Activated naive CD4-positive, alpha-beta T cell treated with anti-CD3 and anti-CD28 coated beads for 36 hours (primary cell): ENCODE data around the gene PTPRCAP. TPM values are rescaled to one million over a fixed set of nuclear protein-coding genes. Genes with fewer than 3 reads are reported as not detected.

ENCODE experiments used
- CTCF ChIA-PET: fragments of 350-600 bp; sonication (Branson Sonifier 250); formaldehyde crosslinking; loops from one replicate; lab custom pipeline; 2021; ENCODE audit warnings: antibody characterized with exemption; lab: Charles Lee
- DNase-seq: peaks from one replicate; pipeline ENCODE4 v3.0.0-alpha.2; 2020
- H3K27ac Mint-ChIP-seq: one replicate; pipeline ENCODE4 v1.8.0; 2021; ENCODE audit warnings: mild to moderate bottlenecking, mixed read lengths
- H3K27me3 Mint-ChIP-seq: one replicate; pipeline ENCODE4 v1.8.0; 2021; ENCODE audit warnings: low read depth, mixed read lengths
- H3K36me3 Mint-ChIP-seq: one replicate; pipeline ENCODE4 v1.8.0; 2021; ENCODE audit warnings: low read depth, mixed read lengths
- H3K4me1 Mint-ChIP-seq: one replicate; pipeline ENCODE4 v1.8.0; 2021; ENCODE audit warnings: low read depth, mixed read lengths
- H3K4me3 Mint-ChIP-seq: one replicate; pipeline ENCODE4 v1.8.0; 2021; ENCODE audit warnings: mild to moderate bottlenecking, moderate library complexity, mixed read lengths
- H3K9me3 Mint-ChIP-seq: one replicate; pipeline ENCODE4 v1.8.0; 2021; ENCODE audit warnings: mixed read lengths
- intact Hi-C: fragments of 100-400 bp; cut with micrococcal nuclease; formaldehyde crosslinking; loops from one replicate; pipeline ENCODE4 v1.15.1; 2023
- total RNA-seq, 2 experiments: library from RNA; stranded (reverse); gene quantifications; one replicate each; pipeline ENCODE4 v1.2.3, GENCODE V29; 2021

PTPRCAP gene
- total RNA-seq, 2 experiments from 2014 or later = 56.8 to 62.4 TPM

- CTCF ChIA-PET = interaction anchor here (1.2 to 1.5 kb wide), 2 partner anchors 10 to 36 kb away, joined by 3 to 6 read pairs; no protein-coding TSS in a partner anchor
- peaks cover 56% of the 10 kb centered on the region for H3K4me1 Mint-ChIP-seq
- intact Hi-C loops = no loop called here
- no peak overlapping the region for H3K4me3 Mint-ChIP-seq
- no peak overlapping the region for H3K27ac Mint-ChIP-seq
- no peaks in the 10 kb centered on the region for H3K36me3 Mint-ChIP-seq
- H3K27me3 Mint-ChIP-seq = no peaks in the 10 kb centered on the region
- no peak for DNase-seq
- no peaks in the 10 kb centered on the region for H3K9me3 Mint-ChIP-seq
Observed at GRCh38 chr11:67449116-67449844, 11.8 kb upstream of the PTPRCAP start.

GRCh38 chr11:67448220-67448609, 10.7 kb upstream of the PTPRCAP start:
- no peak for DNase-seq
- intact Hi-C loops = no loop called here
- Mint-ChIP-seq H3K36me3 (no peaks in the 10 kb centered on the region), H3K4me1 (peaks cover 63% of the 10 kb centered on the region), H3K4me3 (no peak overlapping the region), H3K9me3 (no peaks in the 10 kb centered on the region), H3K27me3 (no peaks in the 10 kb centered on the region), H3K27ac (no peak overlapping the region)
- CTCF ChIA-PET = no interaction called here

GRCh38 chr11:67445515-67445914, 8.0 kb upstream of the PTPRCAP start:
- H3K27ac Mint-ChIP-seq = peak overlapping the region; percentile 84
- CTCF ChIA-PET = no interaction called here
- no peaks in the 10 kb centered on the region for H3K27me3 Mint-ChIP-seq
- intact Hi-C loops = no loop called here
- no peaks in the 10 kb centered on the region for H3K9me3 Mint-ChIP-seq
- H3K4me3 Mint-ChIP-seq = no peak overlapping the region
- peaks cover 74% of the 10 kb centered on the region for H3K4me1 Mint-ChIP-seq
- DNase-seq = no peak
- no peaks in the 10 kb centered on the region for H3K36me3 Mint-ChIP-seq

GRCh38 chr11:67442504-67443404, 5.3 kb upstream of the PTPRCAP start:
- Mint-ChIP-seq H3K27me3 (no peaks in the 10 kb centered on the region), H3K9me3 (no peaks in the 10 kb centered on the region), H3K4me3 (peak overlapping the region; percentile 60), H3K4me1 (peaks cover 74% of the 10 kb centered on the region), H3K27ac (peak overlapping the region; percentile 62), H3K36me3 (peaks cover 19% of the 10 kb centered on the region)
- no peak for DNase-seq
- intact Hi-C loops = no loop called here
- CTCF ChIA-PET = no interaction called here

GRCh38 chr11:67441731-67442351, 4.4 kb upstream of the PTPRCAP start:
- H3K9me3 Mint-ChIP-seq = no peaks in the 10 kb centered on the region
- H3K4me1 Mint-ChIP-seq = peaks cover 65% of the 10 kb centered on the region
- no peaks in the 10 kb centered on the region for H3K27me3 Mint-ChIP-seq
- peak; percentile 15 for DNase-seq
- peak overlapping the region; percentile 62 for H3K27ac Mint-ChIP-seq
- intact Hi-C loops = no loop called here
- peak overlapping the region; percentile 60 for H3K4me3 Mint-ChIP-seq
- peaks cover 26% of the 10 kb centered on the region for H3K36me3 Mint-ChIP-seq
- CTCF ChIA-PET = no interaction called here

DNA sequence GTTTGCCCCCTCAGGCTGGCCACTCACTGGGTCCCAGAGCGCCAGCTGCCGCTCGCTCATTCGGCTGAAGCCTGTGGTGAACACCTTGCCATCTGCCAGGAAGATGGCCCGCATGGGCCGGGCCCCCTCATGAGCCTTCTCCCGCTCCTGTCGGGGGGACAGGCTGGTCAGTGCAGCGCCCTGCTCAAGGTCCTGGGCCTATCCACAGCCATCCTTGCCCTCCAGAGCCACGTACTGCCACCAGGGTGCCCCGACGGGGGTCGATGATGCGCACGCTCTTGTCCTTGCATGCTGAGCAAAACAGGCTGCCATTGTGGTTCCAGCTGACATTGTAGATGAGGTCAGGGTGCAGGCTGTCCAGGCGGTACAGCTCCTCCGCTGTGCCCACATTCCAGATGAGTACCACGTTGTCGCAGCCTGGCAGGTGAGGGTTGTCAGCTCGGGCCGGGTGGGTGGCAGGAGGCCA, 3.6 kb upstream of the PTPRCAP start:
- peaks cover 63% of the 10 kb centered on the region for H3K4me1 Mint-ChIP-seq
- H3K27ac Mint-ChIP-seq = peak overlapping the region; percentile 53
- DNase-seq = peak; percentile 18
- H3K36me3 Mint-ChIP-seq = peaks cover 30% of the 10 kb centered on the region
- H3K27me3 Mint-ChIP-seq = no peaks in the 10 kb centered on the region
- no peaks in the 10 kb centered on the region for H3K9me3 Mint-ChIP-seq
- CTCF ChIA-PET = no interaction called here
- intact Hi-C loops = no loop called here
- H3K4me3 Mint-ChIP-seq = no peak overlapping the region

DNA sequence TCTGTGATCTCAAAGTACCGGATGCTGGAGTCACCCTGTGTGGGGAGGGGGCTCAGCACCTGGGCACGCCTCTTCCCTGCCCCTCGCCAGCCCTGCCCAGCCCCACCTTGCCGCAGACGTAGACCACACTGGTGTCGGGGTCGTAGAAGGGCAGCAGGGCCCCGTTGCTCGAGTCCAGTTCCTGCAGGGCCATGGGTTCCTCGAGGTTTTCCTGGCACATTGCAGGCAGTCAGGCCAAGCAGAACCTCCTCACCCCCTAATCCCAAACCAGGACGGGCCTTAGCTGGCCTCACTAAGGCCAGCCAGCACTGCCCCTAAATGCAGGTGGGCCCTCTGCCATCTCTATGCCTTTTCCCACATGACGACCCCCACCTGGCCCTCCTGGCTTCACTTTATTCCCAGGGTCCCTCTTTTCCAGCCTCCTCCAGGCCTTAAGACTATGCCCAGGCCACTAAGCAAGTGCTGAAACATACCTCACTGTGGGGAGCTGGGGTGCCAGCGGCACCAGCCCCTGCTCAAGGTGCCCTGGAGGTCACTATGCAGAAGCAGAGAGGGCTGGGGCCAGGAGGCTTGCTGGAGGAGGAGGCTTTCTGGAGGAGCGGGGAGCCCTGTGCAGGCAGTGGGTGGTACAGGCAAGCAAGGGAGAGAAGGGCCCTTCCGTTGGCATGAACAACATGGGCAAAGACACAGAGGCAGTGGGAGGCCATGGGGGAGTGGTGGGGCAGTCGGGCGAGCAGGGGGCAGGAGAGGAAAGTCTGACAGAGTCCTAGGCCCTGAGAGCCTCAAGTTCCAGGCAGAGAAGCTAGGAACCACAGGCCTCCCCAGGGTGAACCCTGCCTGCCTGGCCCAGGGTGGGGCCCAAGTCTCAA, 3.0 kb upstream of the PTPRCAP start:
- CTCF ChIA-PET = interaction anchor here (1.7 to 3.0 kb wide), 2 partner anchors 28 to 32 kb away, joined by 5 to 18 read pairs; no protein-coding TSS in a partner anchor
- Mint-ChIP-seq H3K4me1 (peaks cover 60% of the 10 kb centered on the region), H3K27ac (peak overlapping the region; percentile 95), H3K4me3 (peak overlapping the region; percentile 90), H3K36me3 (peaks cover 33% of the 10 kb centered on the region), H3K27me3 (no peaks in the 10 kb centered on the region), H3K9me3 (no peaks in the 10 kb centered on the region)
- DNase-seq = peak; percentile 60
- intact Hi-C loops = no loop called here

DNA sequence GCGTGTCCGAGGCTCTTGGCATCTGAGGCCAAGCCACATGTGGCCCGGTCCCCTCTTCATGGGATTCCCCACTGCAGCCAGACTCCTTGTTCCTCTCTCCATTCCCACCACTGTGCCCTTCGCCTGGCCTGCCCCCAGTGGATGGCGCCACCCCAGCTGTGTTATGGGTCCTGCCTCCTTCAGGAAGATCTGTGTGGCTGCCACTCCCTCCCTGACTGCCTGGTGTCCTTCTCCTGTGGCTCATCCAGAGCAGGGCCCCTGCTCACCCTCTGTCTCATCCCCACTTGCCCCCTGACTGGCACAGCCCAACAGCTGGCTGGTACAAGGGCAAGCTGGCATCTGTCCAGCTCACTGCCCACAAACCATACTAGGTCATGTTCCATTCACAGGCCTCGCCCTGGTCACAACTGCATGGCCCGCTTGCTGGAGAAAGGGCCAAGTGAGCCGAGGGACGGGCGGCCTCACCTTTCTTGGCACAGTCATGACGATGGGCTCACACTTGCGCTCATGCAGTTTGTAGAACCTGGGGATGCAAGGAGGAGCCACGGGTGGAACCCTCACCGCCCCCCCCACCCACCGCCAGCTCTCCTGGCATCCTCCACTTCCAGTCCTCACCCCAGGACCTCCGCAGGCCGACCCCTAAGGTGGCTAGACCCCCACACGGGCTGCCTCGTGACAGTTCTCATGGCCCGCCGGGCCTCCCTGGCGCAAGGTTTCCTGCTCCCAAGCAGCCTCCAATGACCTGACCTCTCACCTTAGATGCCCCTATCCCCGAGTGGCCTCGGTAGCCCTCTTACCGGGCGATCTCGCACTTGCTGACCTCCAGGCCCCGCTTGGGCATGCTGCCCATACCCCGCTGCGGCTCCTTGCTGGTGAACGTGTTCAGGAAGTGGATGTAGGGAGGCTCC, 2.1 kb upstream of the PTPRCAP start:
- DNase-seq = peak; percentile 77
- CTCF ChIA-PET = interaction anchor here (0.6 to 3.8 kb wide), 9 partner anchors 11 to 94 kb away, joined by 3 to 20 read pairs (median 5); partner anchors contain the start of genes CDK2AP2 and PPP1CA
- intact Hi-C loops = loop anchor here (1.0 to 2.0 kb wide), 4 partner anchors 19 to 67 kb away; partner anchors contain the start of gene TMEM134
- peak overlapping the region; percentile 90 for H3K4me3 Mint-ChIP-seq
- H3K27me3 Mint-ChIP-seq = no peaks in the 10 kb centered on the region
- H3K9me3 Mint-ChIP-seq = no peaks in the 10 kb centered on the region
- H3K4me1 Mint-ChIP-seq = peaks cover 56% of the 10 kb centered on the region
- H3K36me3 Mint-ChIP-seq = peaks cover 36% of the 10 kb centered on the region
- H3K27ac Mint-ChIP-seq = peak overlapping the region; percentile 95

- Mint-ChIP-seq H3K4me1 (peaks cover 56% of the 10 kb centered on the region), H3K9me3 (no peaks in the 10 kb centered on the region), H3K36me3 (peaks cover 42% of the 10 kb centered on the region), H3K27me3 (no peaks in the 10 kb centered on the region), H3K27ac (peak overlapping the region; percentile 99), H3K4me3 (peak overlapping the region; percentile 90)
- DNase-seq = peak; percentile 84
- CTCF ChIA-PET = interaction anchor here (0.6 to 3.8 kb wide), 10 partner anchors 10 to 117 kb away, joined by 3 to 20 read pairs (median 5); partner anchors contain the start of genes CDK2AP2, GPR152 and PPP1CA
- intact Hi-C loops = loop anchor here (1.0 to 2.0 kb wide), 3 partner anchors 8 to 30 kb away; partner anchors contain the start of gene TMEM134
Observed at GRCh38 chr11:67438158-67438902, 848 bp upstream of the PTPRCAP start.

GRCh38 chr11:67437809-67438157, 301 bp upstream of the PTPRCAP start:
- DNase-seq = no peak
- H3K27ac Mint-ChIP-seq = peak overlapping the region; percentile 99
- no peaks in the 10 kb centered on the region for H3K9me3 Mint-ChIP-seq
- H3K4me3 Mint-ChIP-seq = peak overlapping the region; percentile 90
- CTCF ChIA-PET = interaction anchor here (0.6 to 3.8 kb wide), 7 partner anchors 15 to 118 kb away, joined by 3 to 20 read pairs (median 7); partner anchors contain the start of genes CDK2AP2, GPR152 and PPP1CA
- H3K27me3 Mint-ChIP-seq = no peaks in the 10 kb centered on the region
- H3K4me1 Mint-ChIP-seq = peaks cover 59% of the 10 kb centered on the region
- peaks cover 42% of the 10 kb centered on the region for H3K36me3 Mint-ChIP-seq
- intact Hi-C loops = loop anchor here (1.0 to 2.0 kb wide), 5 partner anchors 9 to 47 kb away; partner anchors contain the start of gene TMEM134
